ENCODE measurements around the gene IBA57.

Gene IBA57

DNA sequence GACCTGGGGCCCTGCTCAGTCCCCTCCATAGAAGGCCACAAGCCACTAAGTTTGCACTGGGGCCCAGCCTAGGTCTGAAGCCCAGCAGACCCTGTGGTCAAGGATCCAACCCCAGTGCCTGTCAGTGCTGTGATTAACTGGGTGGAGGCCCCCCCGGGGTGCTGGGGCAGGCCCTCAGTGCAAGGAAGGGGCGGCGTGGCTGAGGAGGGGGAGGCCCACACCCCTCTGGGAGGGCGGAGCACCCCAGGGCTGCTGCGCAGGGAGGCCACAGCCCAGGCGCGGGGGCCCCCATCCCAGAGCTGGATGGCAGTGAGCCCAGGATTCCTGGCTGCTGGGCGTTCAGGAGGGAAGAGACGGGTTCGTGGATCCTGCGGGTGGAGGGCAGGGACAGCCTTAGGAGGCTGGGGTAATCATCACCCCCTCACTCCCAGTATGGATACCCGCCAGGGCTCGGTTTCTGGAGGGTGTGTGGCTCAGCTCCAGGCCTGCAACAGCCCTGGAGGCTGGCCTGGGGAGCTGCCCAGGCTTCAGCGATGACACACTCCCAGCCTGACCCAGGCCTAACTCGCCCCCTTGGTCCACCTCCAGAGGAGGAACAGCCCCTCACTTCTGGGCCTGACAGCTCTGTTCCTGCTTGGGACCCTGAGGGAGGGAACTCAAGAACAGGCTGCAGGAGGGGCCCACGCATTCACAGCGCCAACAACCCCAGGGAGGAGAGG is 15.0 kb upstream of the IBA57 start:
- in situ Hi-C loops (cut with MboI; ENCODE audit: low pct_unique_long_range_greater_than_20kb, low sequenced_read_pairs, unreplicated experiment): no loop called here
- TF ChIP-seq, protein P1, sequence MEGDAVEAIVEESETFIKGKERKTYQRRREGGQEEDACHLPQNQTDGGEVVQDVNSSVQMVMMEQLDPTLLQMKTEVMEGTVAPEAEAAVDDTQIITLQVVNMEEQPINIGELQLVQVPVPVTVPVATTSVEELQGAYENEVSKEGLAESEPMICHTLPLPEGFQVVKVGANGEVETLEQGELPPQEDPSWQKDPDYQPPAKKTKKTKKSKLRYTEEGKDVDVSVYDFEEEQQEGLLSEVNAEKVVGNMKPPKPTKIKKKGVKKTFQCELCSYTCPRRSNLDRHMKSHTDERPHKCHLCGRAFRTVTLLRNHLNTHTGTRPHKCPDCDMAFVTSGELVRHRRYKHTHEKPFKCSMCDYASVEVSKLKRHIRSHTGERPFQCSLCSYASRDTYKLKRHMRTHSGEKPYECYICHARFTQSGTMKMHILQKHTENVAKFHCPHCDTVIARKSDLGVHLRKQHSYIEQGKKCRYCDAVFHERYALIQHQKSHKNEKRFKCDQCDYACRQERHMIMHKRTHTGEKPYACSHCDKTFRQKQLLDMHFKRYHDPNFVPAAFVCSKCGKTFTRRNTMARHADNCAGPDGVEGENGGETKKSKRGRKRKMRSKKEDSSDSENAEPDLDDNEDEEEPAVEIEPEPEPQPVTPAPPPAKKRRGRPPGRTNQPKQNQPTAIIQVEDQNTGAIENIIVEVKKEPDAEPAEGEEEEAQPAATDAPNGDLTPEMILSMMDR (IDR thresholded peaks at IDR 0.05; ENCODE audit: extremely low read depth, insufficient read depth, missing control alignments): no peak
- DNase-seq (ENCODE audit: low spot score): no peak

DNA sequence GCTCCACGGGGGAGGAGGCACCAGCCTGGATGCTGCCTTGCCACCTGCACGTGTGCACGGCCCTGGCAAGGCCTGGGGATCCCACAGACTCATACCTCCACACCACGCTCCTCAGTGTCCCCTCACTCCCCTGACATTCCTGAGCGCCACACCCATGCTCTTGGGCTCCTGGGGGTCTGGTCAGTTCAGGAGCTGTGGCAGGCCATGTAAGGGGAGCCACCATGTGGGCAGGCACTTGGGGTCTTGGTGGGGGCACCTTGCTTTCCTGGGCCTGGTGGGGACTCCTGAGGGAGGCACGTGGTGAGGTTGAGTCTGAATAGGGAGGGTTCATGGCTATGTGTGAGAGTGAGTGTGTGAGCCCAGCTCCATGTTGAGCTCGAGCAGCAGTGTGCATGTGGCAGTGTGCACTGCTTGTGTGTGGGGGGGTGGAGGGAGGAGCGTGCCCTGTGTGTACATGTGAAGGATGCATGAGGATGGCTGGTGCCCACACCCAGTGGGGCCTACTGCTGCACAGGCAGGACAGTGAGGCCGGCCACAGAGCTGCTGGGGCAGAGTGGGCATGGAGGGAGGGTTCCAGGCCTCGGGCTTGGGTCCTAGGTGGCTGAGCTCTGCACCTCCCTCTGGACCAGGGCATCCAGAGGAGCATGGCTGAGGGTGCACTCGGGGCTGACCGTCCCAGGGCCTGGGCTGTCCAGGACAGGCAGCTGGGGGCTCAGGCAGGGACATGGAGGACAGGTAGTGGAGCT is 14.3 kb upstream of the IBA57 start:
- TF ChIP-seq, protein P1 (IDR thresholded peaks at IDR 0.05; ENCODE audit: extremely low read depth, insufficient read depth, missing control alignments): no peak
- DNase-seq (ENCODE audit: low spot score): no peak
- in situ Hi-C loops (cut with MboI; ENCODE audit: low pct_unique_long_range_greater_than_20kb, low sequenced_read_pairs, unreplicated experiment): no loop called here

DNA sequence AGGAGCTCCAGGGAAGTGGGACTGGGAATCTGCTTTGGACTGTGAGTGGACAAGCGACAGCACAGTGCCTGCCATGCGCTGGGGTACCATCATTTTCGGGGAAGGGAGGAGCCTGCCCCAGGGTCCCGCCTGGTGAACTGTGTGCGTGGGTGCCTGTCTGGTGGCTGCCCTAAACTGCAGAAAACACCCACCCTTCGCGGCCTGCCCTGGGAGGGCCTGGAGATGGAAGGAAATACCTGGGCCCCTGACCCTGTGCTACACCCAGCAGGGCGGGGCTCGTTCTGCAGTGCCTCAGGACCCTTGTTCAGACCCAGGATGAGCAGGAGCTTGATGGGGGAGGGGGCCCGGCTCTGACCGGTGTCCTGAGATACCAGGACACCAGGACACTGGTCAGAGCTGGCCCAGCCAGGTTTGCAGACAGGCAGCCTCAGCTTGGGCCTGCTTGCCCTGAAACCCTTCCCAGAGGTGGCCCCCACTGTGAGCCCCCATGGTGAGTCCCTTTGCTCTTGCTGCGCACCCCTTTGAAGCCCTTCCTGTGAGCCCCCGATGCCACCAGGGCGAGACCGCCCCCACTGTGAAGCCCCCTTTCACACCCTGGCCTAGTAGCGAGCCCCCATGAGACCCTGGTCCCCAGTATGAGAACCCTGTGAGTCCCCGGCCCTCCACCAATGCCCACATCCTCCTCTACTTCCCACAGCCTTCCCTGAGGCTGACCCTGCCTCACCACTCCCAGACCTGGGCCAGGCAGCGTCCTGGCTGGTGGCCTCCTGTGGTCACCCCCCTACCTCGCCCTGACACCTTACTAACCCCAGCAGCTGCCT is 13.3 kb upstream of the IBA57 start:
- no peak for DNase-seq (ENCODE audit: low spot score)
- TF ChIP-seq, protein P1 (IDR thresholded peaks at IDR 0.05; ENCODE audit: extremely low read depth, insufficient read depth, missing control alignments): no peak
- in situ Hi-C loops (cut with MboI; ENCODE audit: low pct_unique_long_range_greater_than_20kb, low sequenced_read_pairs, unreplicated experiment): no loop called here

DNA sequence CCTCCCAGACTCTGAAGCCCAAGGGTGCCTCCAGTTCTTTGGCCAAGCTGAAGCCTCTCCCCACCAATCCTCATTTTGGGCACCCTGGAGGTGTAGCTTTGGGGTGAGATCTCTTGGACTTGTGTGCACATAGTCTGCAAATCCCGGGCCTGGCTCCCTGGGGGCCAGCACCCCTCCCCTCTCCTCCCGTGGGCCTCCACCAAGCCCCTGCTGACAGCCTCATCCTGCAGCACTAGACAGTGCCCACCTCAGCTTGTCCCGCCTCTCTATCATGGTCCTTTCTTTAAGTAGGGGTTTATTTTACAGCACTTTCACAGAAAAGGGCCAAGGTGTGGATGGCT is 12.7 kb upstream of the IBA57 start:
- no peak for DNase-seq (ENCODE audit: low spot score)
- TF ChIP-seq, protein P1 (IDR thresholded peaks at IDR 0.05; ENCODE audit: extremely low read depth, insufficient read depth, missing control alignments): no peak
- in situ Hi-C loops (cut with MboI; ENCODE audit: low pct_unique_long_range_greater_than_20kb, low sequenced_read_pairs, unreplicated experiment): no loop called here

GRCh38 chr1:228154021-228154669 is 11.5 kb upstream of the IBA57 start:
- no peak for DNase-seq (ENCODE audit: low spot score)
- TF ChIP-seq, protein P1 (IDR thresholded peaks at IDR 0.05; ENCODE audit: extremely low read depth, insufficient read depth, missing control alignments): no peak
- in situ Hi-C loops (cut with MboI; ENCODE audit: low pct_unique_long_range_greater_than_20kb, low sequenced_read_pairs, unreplicated experiment): no loop called here

All from GM13977 (cell line).